HL-60 (cell line): ENCODE data around the gene SNAI3.

Experiments
- DNase-seq, 2 experiments: peaks; one replicate each; pipeline ENCODE4 v3.0.0-alpha.2; 2010 to 2020; ENCODE audit warnings: low read depth in 1 of 2, low spot score in 1 of 2
- H3K27ac ChIP-seq: fragments of 250-450 bp; sonication (Bioruptor Pico); replicated peaks from 2 replicates; pipeline ENCODE4 v1.5.1; 2020; ENCODE audit warnings: mild to moderate bottlenecking, moderate library complexity
- H3K27me3 ChIP-seq: fragments of 250-450 bp; sonication (Bioruptor Pico); 2 replicates; pipeline ENCODE4 v1.5.1; 2021; ENCODE audit warnings: mild to moderate bottlenecking, moderate library complexity; ENCODE audit not compliant: insufficient read depth, poor library complexity, severe bottlenecking
- H3K4me3 ChIP-seq: replicated peaks from 2 replicates; pipeline ENCODE4 v1.5.1; 2011; ENCODE audit warnings: mild to moderate bottlenecking, control low read depth, low read length; ENCODE audit not compliant: insufficient read depth
- CTCF ChIP-seq: IDR thresholded peaks from one replicate; pipeline ENCODE4 v1.5.1; 2011; ENCODE audit warnings: low read length, control low read depth, inconsistent platforms; ENCODE audit not compliant: insufficient read depth
- GABPA ChIP-seq: IDR thresholded peaks from 2 replicates; pipeline ENCODE4 v1.6.1; 2012; ENCODE audit warnings: low read depth
- POLR2AphosphoS5 ChIP-seq: IDR thresholded peaks from 2 replicates; pipeline ENCODE4 v1.6.1; 2012; ENCODE audit warnings: low read depth
- REST ChIP-seq: IDR thresholded peaks from 2 replicates; pipeline ENCODE4 v1.6.1; 2012; ENCODE audit warnings: low read depth; ENCODE audit not compliant: insufficient replicate concordance
- SPI1 ChIP-seq: IDR thresholded peaks from 2 replicates; pipeline ENCODE4 v1.6.1; 2012; ENCODE audit warnings: low read depth, mild to moderate bottlenecking, borderline replicate concordance

SNAI3 gene

GRCh38 chr16:88712362-88712979 lies 26.2 kb upstream of the SNAI3 start:
- DNase-seq: no peak
- no peak for TF ChIP-seq POLR2AphosphoS5
- no peak overlapping the region for H3K27ac ChIP-seq

DNA sequence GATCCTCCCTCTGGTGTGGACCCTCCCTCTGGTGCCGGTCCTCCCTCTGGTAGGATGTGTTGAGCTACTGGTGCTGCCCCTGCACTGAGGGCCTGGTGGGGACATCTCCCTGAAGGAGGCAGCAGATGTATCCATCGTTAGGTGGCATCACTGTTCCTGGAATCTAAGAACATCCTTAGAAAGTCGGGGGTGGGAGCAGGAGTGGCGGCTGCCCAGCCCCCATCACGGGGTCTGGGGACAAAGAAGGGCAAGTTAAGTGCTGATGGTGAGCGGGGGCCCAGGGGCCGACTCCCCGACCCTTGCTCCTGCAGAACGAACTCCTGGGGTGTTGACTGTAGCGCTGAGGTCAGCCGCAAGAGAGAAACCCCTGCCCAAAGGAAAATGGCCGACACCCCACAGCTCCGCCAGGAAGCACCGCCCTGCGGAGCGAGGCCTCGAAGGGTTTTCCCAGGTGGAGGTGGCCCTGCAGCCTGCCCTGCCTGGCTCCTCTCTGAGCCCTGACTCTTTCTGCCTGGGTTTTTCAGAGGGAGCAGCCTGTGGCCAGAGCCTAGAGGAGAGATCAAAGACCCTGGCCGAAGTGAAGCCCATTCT lies 25.5 kb upstream of the SNAI3 start:
- DNase-seq: no peak
- TF ChIP-seq POLR2AphosphoS5: no peak
- TF ChIP-seq CTCF: no peak
- no peak for TF ChIP-seq GABPA
- no peak for TF ChIP-seq SPI1
- TF ChIP-seq REST: no peak
- no peak overlapping the region for H3K4me3 ChIP-seq
- H3K27ac ChIP-seq: no peak overlapping the region
- no peaks in the 10 kb centered on the region for H3K27me3 ChIP-seq

More at GRCh38 chr16:88712362-88712979, 26.2 kb upstream of the SNAI3 start:
- Histone ChIP-seq H3K27me3 (no peaks in the 10 kb centered on the region), H3K4me3 (no peak overlapping the region)

GRCh38 chr16:88710556-88710955 lies 24.2 kb upstream of the SNAI3 start:
- H3K4me3 ChIP-seq: no peak overlapping the region
- DNase-seq: no peak
- no peak overlapping the region for H3K27ac ChIP-seq
- TF ChIP-seq SPI1 (no peak), REST (no peak), GABPA (no peak), POLR2AphosphoS5 (no peak), CTCF (no peak)
- no peaks in the 10 kb centered on the region for H3K27me3 ChIP-seq

- Histone ChIP-seq H3K27me3 (no peaks in the 10 kb centered on the region), H3K4me3 (peak overlapping the region; percentile 90), H3K27ac (peak overlapping the region; percentile 43)
- DNase-seq: no peak
- TF ChIP-seq GABPA (no peak), POLR2AphosphoS5 (no peak), REST (no peak), CTCF (no peak), SPI1 (no peak)
Measured at GRCh38 chr16:88706965-88707826, 20.9 kb upstream of the SNAI3 start.
